ENCODE results near the gene JMJD1C. TPM values are rescaled to one million over a fixed set of nuclear protein-coding genes. Genes with fewer than 3 reads are reported as not detected.

Gene JMJD1C
- total and polyA plus RNA-seq, 4 donors = 61.8 to 187 (median 99.9) TPM

GRCh38 chr10:63197344-63198092 is 268.3 kb downstream of the JMJD1C start:
- peaks cover 22% of the 10 kb centered on the region for H3K36me3 ChIP-seq (ENCODE audit: control insufficient read depth, insufficient read depth, low read length)
- H3K4me3 ChIP-seq (ENCODE audit: low read depth, low read length) = no peak overlapping the region
- H3K4me1 ChIP-seq (ENCODE audit: control insufficient read depth, insufficient read depth, low read length) = no peaks in the 10 kb centered on the region
- peak in 1 of 6 donors; percentile 89 for DNase-seq (ENCODE audit: low read depth in 4 of 6, low spot score in 6 of 6)
- H3K27ac ChIP-seq (ENCODE audit: low read depth, low read length) = peak overlapping the region; percentile 41
- WGBS (ENCODE audit: insufficient coverage) = 50% methylated on average over 1 of the region's 2 CpGs
- H3K27me3 ChIP-seq (ENCODE audit: control insufficient read depth, insufficient read depth, low read length) = no peaks in the 10 kb centered on the region
- no peaks in the 10 kb centered on the region for H3K9me3 ChIP-seq (ENCODE audit: control insufficient read depth, insufficient read depth, low read length)

GRCh38 chr10:63192826-63193225 is 273.0 kb downstream of the JMJD1C start:
- WGBS (ENCODE audit: insufficient coverage) = no CpG with 5 or more reads among the region's 1 CpG
- peaks cover 36% of the 10 kb centered on the region for H3K36me3 ChIP-seq (ENCODE audit: control insufficient read depth, insufficient read depth, low read length)
- no peak overlapping the region for H3K4me3 ChIP-seq (ENCODE audit: low read depth, low read length)
- no peaks in the 10 kb centered on the region for H3K27me3 ChIP-seq (ENCODE audit: control insufficient read depth, insufficient read depth, low read length)
- no peak overlapping the region for H3K27ac ChIP-seq (ENCODE audit: low read depth, low read length)
- DNase-seq (ENCODE audit: low read depth in 4 of 6, low spot score in 6 of 6) = no peak
- no peaks in the 10 kb centered on the region for H3K4me1 ChIP-seq (ENCODE audit: control insufficient read depth, insufficient read depth, low read length)
- H3K9me3 ChIP-seq (ENCODE audit: control insufficient read depth, insufficient read depth, low read length) = no peaks in the 10 kb centered on the region

- no peak for DNase-seq (ENCODE audit: low read depth in 4 of 6, low spot score in 6 of 6)
- Histone ChIP-seq H3K9me3 (ENCODE audit: control insufficient read depth, insufficient read depth, low read length) (no peaks in the 10 kb centered on the region), H3K4me3 (ENCODE audit: low read depth, low read length) (no peak overlapping the region), H3K36me3 (ENCODE audit: control insufficient read depth, insufficient read depth, low read length) (peaks cover 12% of the 10 kb centered on the region), H3K27ac (ENCODE audit: low read depth, low read length) (no peak overlapping the region), H3K4me1 (ENCODE audit: control insufficient read depth, insufficient read depth, low read length) (no peaks in the 10 kb centered on the region), H3K27me3 (ENCODE audit: control insufficient read depth, insufficient read depth, low read length) (no peaks in the 10 kb centered on the region)
- WGBS (ENCODE audit: insufficient coverage) = no CpG with 5 or more reads among the region's 1 CpG
Observed at GRCh38 chr10:63175534-63175933, 290.2 kb downstream of the JMJD1C start.

- no CpG with 5 or more reads among the region's 1 CpG for WGBS (ENCODE audit: insufficient coverage)
- DNase-seq (ENCODE audit: low read depth in 4 of 6, low spot score in 6 of 6) = peak in 1 of 6 donors; percentile 18
- Histone ChIP-seq H3K36me3 (ENCODE audit: control insufficient read depth, insufficient read depth, low read length) (peaks cover 6% of the 10 kb centered on the region), H3K4me1 (ENCODE audit: control insufficient read depth, insufficient read depth, low read length) (no peaks in the 10 kb centered on the region), H3K4me3 (ENCODE audit: low read depth, low read length) (no peak overlapping the region), H3K27me3 (ENCODE audit: control insufficient read depth, insufficient read depth, low read length) (no peaks in the 10 kb centered on the region), H3K27ac (ENCODE audit: low read depth, low read length) (no peak overlapping the region), H3K9me3 (ENCODE audit: control insufficient read depth, insufficient read depth, low read length) (no peaks in the 10 kb centered on the region)
Observed at GRCh38 chr10:63173468-63174232, 292.1 kb downstream of the JMJD1C start.

- DNase-seq (ENCODE audit: low read depth in 4 of 6, low spot score in 6 of 6) = no peak
- no peaks in the 10 kb centered on the region for H3K4me1 ChIP-seq (ENCODE audit: control insufficient read depth, insufficient read depth, low read length)
- no peaks in the 10 kb centered on the region for H3K9me3 ChIP-seq (ENCODE audit: control insufficient read depth, insufficient read depth, low read length)
- no CpG with 5 or more reads among the region's 1 CpG for WGBS (ENCODE audit: insufficient coverage)
- no peaks in the 10 kb centered on the region for H3K27me3 ChIP-seq (ENCODE audit: control insufficient read depth, insufficient read depth, low read length)
- H3K4me3 ChIP-seq (ENCODE audit: low read depth, low read length) = no peak overlapping the region
- H3K36me3 ChIP-seq (ENCODE audit: control insufficient read depth, insufficient read depth, low read length) = no peaks in the 10 kb centered on the region
- H3K27ac ChIP-seq (ENCODE audit: low read depth, low read length) = peak overlapping the region; percentile 19
Observed at GRCh38 chr10:63171926-63172325, 293.9 kb downstream of the JMJD1C start.

GRCh38 chr10:63171255-63171855 is 294.4 kb downstream of the JMJD1C start:
- no peaks in the 10 kb centered on the region for H3K9me3 ChIP-seq (ENCODE audit: control insufficient read depth, insufficient read depth, low read length)
- H3K36me3 ChIP-seq (ENCODE audit: control insufficient read depth, insufficient read depth, low read length) = no peaks in the 10 kb centered on the region
- H3K4me1 ChIP-seq (ENCODE audit: control insufficient read depth, insufficient read depth, low read length) = no peaks in the 10 kb centered on the region
- no CpG with 5 or more reads among the region's 1 CpG for WGBS (ENCODE audit: insufficient coverage)
- no peak overlapping the region for H3K4me3 ChIP-seq (ENCODE audit: low read depth, low read length)
- H3K27me3 ChIP-seq (ENCODE audit: control insufficient read depth, insufficient read depth, low read length) = no peaks in the 10 kb centered on the region
- peak overlapping the region; percentile 19 for H3K27ac ChIP-seq (ENCODE audit: low read depth, low read length)
- DNase-seq (ENCODE audit: low read depth in 4 of 6, low spot score in 6 of 6) = peak in 1 of 6 donors; percentile 36

GRCh38 chr10:63169624-63170023 is 296.2 kb downstream of the JMJD1C start:
- DNase-seq (ENCODE audit: low read depth in 4 of 6, low spot score in 6 of 6) = peak in 1 of 6 donors; percentile 22
- WGBS (ENCODE audit: insufficient coverage) = 86% methylated on average over 1 of the region's 2 CpGs
- Histone ChIP-seq H3K36me3 (ENCODE audit: control insufficient read depth, insufficient read depth, low read length) (peaks cover 2% of the 10 kb centered on the region), H3K9me3 (ENCODE audit: control insufficient read depth, insufficient read depth, low read length) (no peaks in the 10 kb centered on the region), H3K27me3 (ENCODE audit: control insufficient read depth, insufficient read depth, low read length) (no peaks in the 10 kb centered on the region), H3K27ac (ENCODE audit: low read depth, low read length) (no peak overlapping the region), H3K4me1 (ENCODE audit: control insufficient read depth, insufficient read depth, low read length) (peaks cover under 1% of the 10 kb centered on the region), H3K4me3 (ENCODE audit: low read depth, low read length) (no peak overlapping the region)

GRCh38 chr10:63168821-63169462 is 296.8 kb downstream of the JMJD1C start:
- WGBS (ENCODE audit: insufficient coverage) = 61% methylated on average over 2 of the region's 2 CpGs
- DNase-seq (ENCODE audit: low read depth in 4 of 6, low spot score in 6 of 6) = no peak
- Histone ChIP-seq H3K4me3 (ENCODE audit: low read depth, low read length) (no peak overlapping the region), H3K9me3 (ENCODE audit: control insufficient read depth, insufficient read depth, low read length) (no peaks in the 10 kb centered on the region), H3K36me3 (ENCODE audit: control insufficient read depth, insufficient read depth, low read length) (peaks cover 5% of the 10 kb centered on the region), H3K27ac (ENCODE audit: low read depth, low read length) (no peak overlapping the region), H3K27me3 (ENCODE audit: control insufficient read depth, insufficient read depth, low read length) (no peaks in the 10 kb centered on the region), H3K4me1 (ENCODE audit: control insufficient read depth, insufficient read depth, low read length) (peaks cover 3% of the 10 kb centered on the region)

GRCh38 chr10:63166742-63167258 is 299.0 kb downstream of the JMJD1C start:
- no CpG with 5 or more reads among the region's 3 CpGs for WGBS (ENCODE audit: insufficient coverage)
- peak; percentile 54 to 94 (median 66) for DNase-seq (ENCODE audit: low read depth in 4 of 6, low spot score in 6 of 6)
- Histone ChIP-seq H3K4me1 (ENCODE audit: control insufficient read depth, insufficient read depth, low read length) (peaks cover 8% of the 10 kb centered on the region), H3K27me3 (ENCODE audit: control insufficient read depth, insufficient read depth, low read length) (no peaks in the 10 kb centered on the region), H3K27ac (ENCODE audit: low read depth, low read length) (no peak overlapping the region), H3K9me3 (ENCODE audit: control insufficient read depth, insufficient read depth, low read length) (no peaks in the 10 kb centered on the region), H3K4me3 (ENCODE audit: low read depth, low read length) (no peak overlapping the region), H3K36me3 (ENCODE audit: control insufficient read depth, insufficient read depth, low read length) (peaks cover 5% of the 10 kb centered on the region)

All from spinal cord (tissue), 10 donors.